ENCODE results near the gene TBC1D14.
"Not testable (repeated sequence)": the region's sequence is repeated elsewhere in the genome, so short reads cannot be mapped to it uniquely, and the experiment has no call there.

Gene TBC1D14

GRCh38 chr4:6890971-6891370 is 18.7 kb upstream of the TBC1D14 start:
- not testable (repeated sequence) for DNase-seq

- no peak for DNase-seq
Observed at GRCh38 chr4:6891436-6892170, 18.0 kb upstream of the TBC1D14 start.

GRCh38 chr4:6892190-6892908 is 17.3 kb upstream of the TBC1D14 start:
- peak; percentile 39 to 50 for DNase-seq

- no peak for DNase-seq
Observed at GRCh38 chr4:6892909-6893202, 16.8 kb upstream of the TBC1D14 start.

- no peak for DNase-seq
Observed at GRCh38 chr4:6893449-6894085, 16.1 kb upstream of the TBC1D14 start.

GRCh38 chr4:6894086-6894478 is 15.5 kb upstream of the TBC1D14 start:
- DNase-seq: no peak

- no peak for DNase-seq
Observed at GRCh38 chr4:6894528-6895498, 14.8 kb upstream of the TBC1D14 start.

GRCh38 chr4:6896035-6896434 is 13.6 kb upstream of the TBC1D14 start:
- DNase-seq: no peak

- DNase-seq: peak in 1 of 2 donors; percentile 12
Observed at GRCh38 chr4:6898763-6899162, 10.9 kb upstream of the TBC1D14 start.

- no peak for DNase-seq
Observed at GRCh38 chr4:6900181-6900812, 9.3 kb upstream of the TBC1D14 start.

- no peak for DNase-seq
Observed at GRCh38 chr4:6900956-6901355, 8.7 kb upstream of the TBC1D14 start.

- DNase-seq: no peak
Observed at GRCh38 chr4:6901669-6902317, 7.8 kb upstream of the TBC1D14 start.

- DNase-seq: no peak
Observed at GRCh38 chr4:6902318-6903042, 7.1 kb upstream of the TBC1D14 start.

GRCh38 chr4:6905516-6906445 is 3.8 kb upstream of the TBC1D14 start:
- no peak for DNase-seq

GRCh38 chr4:6906486-6906885 is 3.1 kb upstream of the TBC1D14 start:
- DNase-seq: not testable (repeated sequence)

GRCh38 chr4:6907658-6908191 is 1.9 kb upstream of the TBC1D14 start:
- peak in 1 of 2 donors; percentile 23 for DNase-seq

- DNase-seq: no peak
Observed at GRCh38 chr4:6908432-6909112, 1.1 kb upstream of the TBC1D14 start.

- peak in 1 of 2 donors; percentile 16 for DNase-seq
Observed at GRCh38 chr4:6909970-6910339, 329 bp downstream of the TBC1D14 start.

- DNase-seq: peak in 1 of 2 donors; percentile 35
Observed at GRCh38 chr4:6910340-6910959, 824 bp downstream of the TBC1D14 start.
